ENCODE data around the gene CELF2. TPM values are rescaled to one million over a fixed set of nuclear protein-coding genes. Genes with fewer than 3 reads are reported as not detected.

Gene CELF2
- total and polyA plus RNA-seq, 9 of the 15 experiments (the other 6 are each of a cell fraction or from before 2014, with no cell fraction given), result 4.0 to 20.3 (median 11.1) TPM

DNA sequence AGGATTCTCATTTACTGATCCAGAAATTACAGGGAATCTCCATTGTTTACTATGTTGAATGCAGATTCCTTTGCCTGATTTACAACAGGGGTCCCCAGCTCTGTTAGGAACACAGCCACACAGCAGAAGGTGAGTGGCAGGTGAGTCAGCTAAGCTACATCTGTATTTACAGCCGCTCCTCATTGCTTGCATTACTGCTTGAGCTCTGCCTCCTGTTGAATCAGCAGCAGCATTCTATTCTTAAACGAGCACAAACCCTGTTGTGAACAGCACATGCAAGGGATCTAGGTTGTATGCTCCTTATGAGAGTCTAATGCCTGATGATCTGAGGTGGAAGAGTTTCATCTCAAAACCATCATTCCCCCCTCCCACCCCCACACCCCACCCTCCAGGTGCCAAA is 23.3 kb upstream of the CELF2 start:
- H3K9me1 ChIP-seq (ENCODE audit: control insufficient read depth, insufficient read depth, low read length), result no peaks in the 10 kb centered on the region
- no peaks in the 10 kb centered on the region for H3K4me1 ChIP-seq (replicated peaks in 1 of 2; ENCODE audit: control insufficient read depth in 2 of 2, insufficient read depth in 2 of 2, low read length in 2 of 2)
- H3K27ac ChIP-seq (ENCODE audit: extremely low read depth, low read depth, low read length), result no peak overlapping the region
- no peaks in the 10 kb centered on the region for H4K20me1 ChIP-seq (replicated peaks; ENCODE audit: control insufficient read depth, insufficient read depth, low read length)
- 0% methylated on average over 2 of the region's 2 CpGs for WGBS (ENCODE audit: insufficient coverage, low coverage, missing lambda C conversion rate)
- ChIA-PET CTCF (ENCODE audit: low intra/inter-chr PET ratio) (no interaction called here), POLR2A (interaction anchor here (0.6 kb wide), 1 partner anchor 787 kb away, joined by 3 read pairs; no protein-coding TSS in a partner anchor)
- no peaks in the 10 kb centered on the region for H3K27me3 ChIP-seq (ENCODE audit: control insufficient read depth in 2 of 2, insufficient read depth in 2 of 2, low read length in 2 of 2)
- ATAC-seq (no peak), DNase-seq (ENCODE audit: extremely low read depth in 1 of 4, low spot score in 3 of 4) (no peak), FAIRE-seq (no peak)
- H3K4me3 ChIP-seq, result no peak overlapping the region
- H3K4me2 ChIP-seq (ENCODE audit: insufficient read depth, low read length), result no peak overlapping the region
- in situ Hi-C loops (cut with MboI) (no loop called here), intact Hi-C loops (cut with micrococcal nuclease) (no loop called here)
- H3K79me2 ChIP-seq (ENCODE audit: control insufficient read depth, insufficient read depth, low read length), result no peaks in the 10 kb centered on the region
- TF ChIP-seq PURB (CRISPR knock-in tag; IDR thresholded peaks at IDR 0.05; ENCODE audit: low read depth) (no peak), BRD9 (IDR thresholded peaks at IDR 0.05; ENCODE audit: low read depth, partially characterized antibody) (no peak), FIP1L1 (IDR thresholded peaks at IDR 0.05; ENCODE audit: low read depth, low read length, poor library complexity, severe bottlenecking) (no peak), MCM5 (IDR thresholded peaks at IDR 0.05; ENCODE audit: low read depth) (no peak), ELF4 (CRISPR knock-in tag; IDR thresholded peaks at IDR 0.05) (no peak), SMARCA4 (IDR thresholded peaks at IDR 0.05) (no peak), NCOA4 (IDR thresholded peaks at IDR 0.05; ENCODE audit: partially characterized antibody) (no peak), KAT7 (CRISPR knock-in tag; IDR thresholded peaks at IDR 0.05; ENCODE audit: borderline replicate concordance) (no peak)
- TF ChIP-seq, protein P1, sequence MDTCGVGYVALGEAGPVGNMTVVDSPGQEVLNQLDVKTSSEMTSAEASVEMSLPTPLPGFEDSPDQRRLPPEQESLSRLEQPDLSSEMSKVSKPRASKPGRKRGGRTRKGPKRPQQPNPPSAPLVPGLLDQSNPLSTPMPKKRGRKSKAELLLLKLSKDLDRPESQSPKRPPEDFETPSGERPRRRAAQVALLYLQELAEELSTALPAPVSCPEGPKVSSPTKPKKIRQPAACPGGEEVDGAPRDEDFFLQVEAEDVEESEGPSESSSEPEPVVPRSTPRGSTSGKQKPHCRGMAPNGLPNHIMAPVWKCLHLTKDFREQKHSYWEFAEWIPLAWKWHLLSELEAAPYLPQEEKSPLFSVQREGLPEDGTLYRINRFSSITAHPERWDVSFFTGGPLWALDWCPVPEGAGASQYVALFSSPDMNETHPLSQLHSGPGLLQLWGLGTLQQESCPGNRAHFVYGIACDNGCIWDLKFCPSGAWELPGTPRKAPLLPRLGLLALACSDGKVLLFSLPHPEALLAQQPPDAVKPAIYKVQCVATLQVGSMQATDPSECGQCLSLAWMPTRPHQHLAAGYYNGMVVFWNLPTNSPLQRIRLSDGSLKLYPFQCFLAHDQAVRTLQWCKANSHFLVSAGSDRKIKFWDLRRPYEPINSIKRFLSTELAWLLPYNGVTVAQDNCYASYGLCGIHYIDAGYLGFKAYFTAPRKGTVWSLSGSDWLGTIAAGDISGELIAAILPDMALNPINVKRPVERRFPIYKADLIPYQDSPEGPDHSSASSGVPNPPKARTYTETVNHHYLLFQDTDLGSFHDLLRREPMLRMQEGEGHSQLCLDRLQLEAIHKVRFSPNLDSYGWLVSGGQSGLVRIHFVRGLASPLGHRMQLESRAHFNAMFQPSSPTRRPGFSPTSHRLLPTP (IDR thresholded peaks at IDR 0.05; ENCODE audit: borderline replicate concordance, extremely low read depth, insufficient read length), result no peak
- H3K9ac ChIP-seq (ENCODE audit: insufficient read depth in 1 of 2, low read depth in 2 of 2, low read length in 2 of 2), result no peak overlapping the region
- no peaks in the 10 kb centered on the region for H3K36me3 ChIP-seq (ENCODE audit: control insufficient read depth, insufficient read depth, low read length)
- BruUV-seq (replicated peaks), result no TSS peak
- H3K9me3 ChIP-seq (replicated peaks; ENCODE audit: control insufficient read depth, insufficient read depth, low read depth, low read length), result no peaks in the 10 kb centered on the region
- H2AFZ ChIP-seq (ENCODE audit: low read depth, low read length), result no peak overlapping the region

Data from K562 (cell line).